Measurements from ENCODE around the gene RAB3A. TPM values are rescaled to one million over a fixed set of nuclear protein-coding genes. Genes with fewer than 3 reads are reported as not detected.
A peak's percentile ranks its signal among the peaks of the same experiment; 100 is the strongest.
"Not testable (repeated sequence)": the region's sequence is repeated elsewhere in the genome, so short reads cannot be mapped to it uniquely, and the experiment has no call there.

RAB3A gene
- total RNA-seq, 1 experiment from 2014 or later = 2.7 TPM

- DNase-seq (ENCODE audit: low spot score) = no peak
Observed at GRCh38 chr19:18168673-18169381, 35.0 kb downstream of the RAB3A start.

- peak; percentile 45 for DNase-seq (ENCODE audit: low spot score)
Observed at GRCh38 chr19:18167975-18168645, 35.7 kb downstream of the RAB3A start.

GRCh38 chr19:18167011-18167410, 36.8 kb downstream of the RAB3A start:
- no peak for DNase-seq (ENCODE audit: low spot score)

GRCh38 chr19:18165794-18166544, 37.9 kb downstream of the RAB3A start:
- no peak for DNase-seq (ENCODE audit: low spot score)

- no peak for DNase-seq (ENCODE audit: low spot score)
Observed at GRCh38 chr19:18164072-18164471, 39.8 kb downstream of the RAB3A start.

- DNase-seq (ENCODE audit: low spot score) = no peak
Observed at GRCh38 chr19:18161636-18162002, 42.2 kb downstream of the RAB3A start.

- DNase-seq (ENCODE audit: low spot score) = peak; percentile 60
Observed at GRCh38 chr19:18160971-18161635, 42.7 kb downstream of the RAB3A start.

- DNase-seq (ENCODE audit: low spot score) = no peak
Observed at GRCh38 chr19:18160493-18160970, 43.3 kb downstream of the RAB3A start.

GRCh38 chr19:18159810-18160209, 44.0 kb downstream of the RAB3A start:
- no peak for DNase-seq (ENCODE audit: low spot score)

- DNase-seq (ENCODE audit: low spot score) = not testable (repeated sequence)
Observed at GRCh38 chr19:18159059-18159616, 44.7 kb downstream of the RAB3A start.

GRCh38 chr19:18158467-18158866, 45.4 kb downstream of the RAB3A start:
- DNase-seq (ENCODE audit: low spot score) = no peak

GRCh38 chr19:18157465-18158063, 46.3 kb downstream of the RAB3A start:
- DNase-seq (ENCODE audit: low spot score) = no peak

- DNase-seq (ENCODE audit: low spot score) = peak; percentile 83
Observed at GRCh38 chr19:18156841-18157464, 46.9 kb downstream of the RAB3A start.

GRCh38 chr19:18156268-18156667, 47.6 kb downstream of the RAB3A start:
- no peak for DNase-seq (ENCODE audit: low spot score)

- DNase-seq (ENCODE audit: low spot score) = no peak
Observed at GRCh38 chr19:18155095-18156087, 48.5 kb downstream of the RAB3A start.

GRCh38 chr19:18153556-18154134, 50.2 kb downstream of the RAB3A start:
- DNase-seq (ENCODE audit: low spot score) = no peak

GRCh38 chr19:18152817-18153555, 50.9 kb downstream of the RAB3A start, which contains the start of gene PIK3R2:
Gene PIK3R2 (plus strand): TSS chr19:18153163. CDS start chr19:18155880, 2,717 bp downstream.
- DNase-seq (ENCODE audit: low spot score) = peak; percentile 97

GRCh38 chr19:18152442-18152816, 51.4 kb downstream of the RAB3A start:
- peak; percentile 90 for DNase-seq (ENCODE audit: low spot score)

Measured in HT-29 (cell line).